H1 (cell line): Measurements from ENCODE around the gene MEI1.

ENCODE experiments used
- CHD2 ChIP-seq: IDR thresholded peaks from 2 replicates; pipeline ENCODE4 v1.6.1; 2012; ENCODE audit warnings: low read length, improper control_type of control experiment
- CREB1 ChIP-seq: IDR thresholded peaks from 2 replicates; pipeline ENCODE4 v1.6.1; 2012; ENCODE audit warnings: inconsistent platforms
- CTCF ChIP-seq, 3 experiments: IDR thresholded peaks; 1 replicate in 2 of 3; 2 replicates in 1 of 3; pipeline versions ENCODE4 v1.5.1 to v1.6.1; 2011; ENCODE audit warnings: low read length in 3 of 3, mild to moderate bottlenecking in 3 of 3, inconsistent platforms in 2 of 3, low read depth in 1 of 3, moderate library complexity in 1 of 3; ENCODE audit not compliant: insufficient read depth in 1 of 3; ENCODE audit errors: control extremely low read depth in 1 of 3
- EP300 ChIP-seq, 2 experiments: IDR thresholded peaks; 1 replicate in 1 of 2; 2 replicates in 1 of 2; pipeline ENCODE4 v1.6.1; 2011 to 2012; ENCODE audit warnings: low read depth in 2 of 2, low read length in 2 of 2, mild to moderate bottlenecking in 2 of 2, borderline replicate concordance in 1 of 2, inconsistent platforms in 1 of 2, moderate library complexity in 1 of 2
- GTF2F1 ChIP-seq: IDR thresholded peaks from 2 replicates; pipeline ENCODE4 v1.6.1; 2012; ENCODE audit warnings: low read depth, low read length, improper control_type of control experiment, borderline replicate concordance
- NRF1 ChIP-seq: IDR thresholded peaks from 2 replicates; pipeline ENCODE4 v1.6.1; 2011; ENCODE audit warnings: mild to moderate bottlenecking, low read depth, low read length, improper control_type of control experiment

- TF ChIP-seq CREB1: no peak
- TF ChIP-seq NRF1: no peak
- TF ChIP-seq CTCF (IDR thresholded peaks at IDR 0.05; ENCODE audit: control extremely low read depth in 1 of 3, insufficient read depth in 1 of 3, low read depth in 1 of 3, low read length in 3 of 3): no peak
- TF ChIP-seq EP300 (IDR thresholded peaks at IDR 0.05; ENCODE audit: borderline replicate concordance in 1 of 2, low read depth in 2 of 2, low read length in 2 of 2): no peak
- TF ChIP-seq GTF2F1: no peak
- TF ChIP-seq CHD2: no peak
These were observed 76.0 kb downstream of the MEI1 start for GRCh38 chr22:41775338-41775737.
